ENCODE results near the gene TRPV5. TPM values are rescaled to one million over a fixed set of nuclear protein-coding genes. Genes with fewer than 3 reads are reported as not detected.

The TRPV5 gene
- total RNA-seq, 5 donors from 2014 or later (not counting 1 experiment from before 2014, with no cell fraction given), result not detected

DNA sequence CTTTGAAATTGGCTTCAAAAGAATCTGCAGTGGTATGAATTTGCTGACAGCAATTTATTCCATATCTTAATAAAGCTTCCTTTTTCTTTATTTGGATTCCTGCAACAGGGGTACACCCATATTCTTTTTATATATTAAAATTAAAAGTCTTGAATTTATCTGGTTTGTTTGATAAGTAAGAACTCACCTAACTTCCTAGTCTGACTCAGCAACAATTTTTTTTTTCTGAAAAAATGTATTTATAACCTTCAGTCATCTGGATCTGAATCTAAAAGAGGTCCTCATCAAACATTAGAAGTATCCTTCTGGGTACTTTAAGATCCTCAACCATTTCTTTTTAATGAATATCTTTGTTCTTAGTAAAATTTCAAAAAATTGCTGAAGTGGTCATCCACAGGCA lies 74.1 kb downstream of the TRPV5 start:
- POLR2A ChIA-PET, result no interaction called here
- no peak overlapping the region for H3K4me3 Mint-ChIP-seq
- H3K4me3 ChIP-seq (ENCODE audit: control insufficient read depth in 1 of 2, extremely low read depth in 1 of 2, low read length in 1 of 2), result no peak overlapping the region

More for the DNA sequence above, 74.1 kb downstream of the TRPV5 start:
- Mint-ChIP-seq H3K27ac (peak overlapping the region; percentile 67 to 69), H3K36me3 (peaks cover 18% of the 10 kb centered on the region), H3K27me3 (no peaks in the 10 kb centered on the region), H3K9me3 (no peaks in the 10 kb centered on the region), H3K4me1 (peaks cover 16 to 24% (median 23%) of the 10 kb centered on the region in 3 donors)
- Histone ChIP-seq H3K27ac (ENCODE audit: low read length) (no peak overlapping the region), H3K27me3 (replicated peaks in 1 of 2; ENCODE audit: control insufficient read depth in 2 of 2, extremely low read depth in 1 of 2, insufficient read depth in 2 of 2, low read length in 1 of 2) (no peaks in the 10 kb centered on the region), H3K9me3 (no peaks in the 10 kb centered on the region), H3K36me3 (ENCODE audit: control insufficient read depth in 2 of 2, extremely low read depth in 1 of 2, insufficient read depth in 1 of 2, low read length in 1 of 2) (peaks cover 0 to 8% of the 10 kb centered on the region in 2 donors), H3K4me1 (ENCODE audit: control insufficient read depth in 1 of 2, extremely low read depth in 1 of 2, insufficient read depth in 2 of 2, low read length in 2 of 2) (peaks cover 6 to 12% of the 10 kb centered on the region in 2 experiments)
- CTCF ChIA-PET, result interaction anchor here (0.5 to 1.6 kb wide), 4 partner anchors 24 to 99 kb away, joined by 3 to 4 read pairs (median 3); no protein-coding TSS in a partner anchor
- DNase-seq (no peak), ATAC-seq (replicated peaks in 1 of 4) (no peak)

Other genes starting within 250 kb of the TRPV5 start
- gene PRSS1, start 184.3 kb downstream of the TRPV5 start, total RNA-seq, result 10 to 100 TPM in 3 of 5 donors, not detected in 2; 16.0 to 23.7 (median 20.8) TPM
- 10 to 100 TPM in 3 of 5 donors, not detected in 2; 47.1 to 64.6 (median 57.7) TPM for gene PRSS2, start 162.8 kb downstream of the TRPV5 start, total RNA-seq
- 10 to 100 TPM; 37.2 to 76.2 (median 62.3) TPM for gene EPHB6, start 78.7 kb downstream of the TRPV5 start, total RNA-seq
- gene TRPV6, start 48.0 kb downstream of the TRPV5 start, total RNA-seq, result not detected
- not detected for gene LLCFC1, start 5.7 kb upstream of the TRPV5 start, total RNA-seq
- gene KEL, start 28.6 kb upstream of the TRPV5 start, total RNA-seq, result under 1 TPM; 0.14 to 0.82 (median 0.28) TPM
- gene OR9A2, start 93.4 kb upstream of the TRPV5 start, total RNA-seq, result not detected
- not detected for gene OR6V1, start 118.6 kb upstream of the TRPV5 start, total RNA-seq
- not detected for gene PIP, start 198.3 kb upstream of the TRPV5 start, total RNA-seq
- not detected for gene TAS2R39, start 249.7 kb upstream of the TRPV5 start, total RNA-seq

Data from T-cell (primary cell).